CD4-positive, alpha-beta T cell treated with Interferon alpha-2 for 1 hour (primary cell): ENCODE results near the gene AIP.

ENCODE experiments used
- DNase-seq, 2 donors: peaks; one replicate each; pipeline ENCODE4 v3.0.0-alpha.2; 2020 to 2022

Gene AIP

GRCh38 chr11:67482827-67483798, at the start of gene AIP:
AIP (plus strand) TSS chr11:67483026; CDS start chr11:67483159, 133 bp downstream.
- DNase-seq = peak; percentile 97 to 98

DNA sequence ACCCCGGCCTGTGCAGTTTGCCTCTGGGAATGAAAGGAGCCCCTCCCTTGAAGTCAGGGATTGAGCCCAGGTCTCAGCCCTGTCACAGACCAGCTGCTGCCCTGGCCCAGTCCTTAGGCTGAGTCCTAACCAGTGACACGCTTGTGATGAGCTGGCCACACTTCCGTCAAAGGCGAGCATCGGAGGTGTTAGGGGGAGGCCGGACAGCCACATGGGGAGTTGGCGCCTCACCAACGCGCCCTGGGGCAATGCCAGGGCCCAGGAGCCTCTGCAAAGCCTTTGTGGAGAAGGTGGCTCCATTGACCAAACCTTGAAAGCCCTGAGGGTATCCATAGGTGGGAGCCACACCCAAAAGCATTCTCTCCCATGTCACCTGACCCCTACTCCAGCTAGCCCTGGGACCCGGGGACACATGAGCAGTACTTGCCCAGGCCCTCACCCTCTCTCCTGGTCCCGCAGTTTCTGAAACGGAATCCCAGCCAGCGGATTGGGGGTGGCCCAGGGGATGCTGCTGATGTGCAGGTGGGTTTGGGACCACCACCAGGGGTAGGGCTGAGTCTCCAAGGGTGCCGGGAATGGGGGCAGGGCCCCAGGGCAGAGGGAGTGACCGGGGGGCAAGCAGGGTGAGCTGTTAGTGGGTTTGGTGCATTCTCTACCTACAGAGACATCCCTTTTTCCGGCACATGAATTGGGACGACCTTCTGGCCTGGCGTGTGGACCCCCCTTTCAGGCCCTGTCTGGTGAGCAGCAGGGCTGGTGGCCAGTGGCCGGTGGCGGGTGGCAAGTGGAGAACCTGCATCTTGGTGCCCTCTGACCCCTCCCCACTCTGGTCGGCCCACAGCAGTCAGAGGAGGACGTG, 49.1 kb upstream of the AIP start:
- DNase-seq = peak in 1 of 2 donors; percentile 45

DNA sequence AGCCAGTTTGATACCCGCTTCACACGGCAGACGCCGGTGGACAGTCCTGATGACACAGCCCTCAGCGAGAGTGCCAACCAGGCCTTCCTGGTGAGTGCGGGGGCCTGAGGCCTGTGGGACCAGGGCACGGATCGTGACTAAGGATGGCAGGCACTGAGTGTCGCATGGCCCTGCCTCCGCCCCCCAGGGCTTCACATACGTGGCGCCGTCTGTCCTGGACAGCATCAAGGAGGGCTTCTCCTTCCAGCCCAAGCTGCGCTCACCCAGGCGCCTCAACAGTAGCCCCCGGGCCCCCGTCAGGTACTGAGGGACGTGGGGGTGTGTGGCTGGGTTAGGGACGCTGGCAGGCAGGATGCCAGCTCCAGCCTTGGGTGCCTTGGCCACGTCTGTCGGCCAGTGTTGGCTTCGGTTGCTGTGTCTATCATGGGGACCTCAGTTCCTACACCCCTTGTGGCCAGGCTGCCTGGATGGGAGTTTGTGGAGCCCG, 48.4 kb upstream of the AIP start:
- peak in 1 of 2 donors; percentile 25 for DNase-seq

- DNase-seq = peak in 1 of 2 donors; percentile 31
These were observed 47.6 kb upstream of the AIP start for GRCh38 chr11:67435031-67435726.

- DNase-seq = no peak
These were observed 46.9 kb upstream of the AIP start for GRCh38 chr11:67435727-67436458.

DNA sequence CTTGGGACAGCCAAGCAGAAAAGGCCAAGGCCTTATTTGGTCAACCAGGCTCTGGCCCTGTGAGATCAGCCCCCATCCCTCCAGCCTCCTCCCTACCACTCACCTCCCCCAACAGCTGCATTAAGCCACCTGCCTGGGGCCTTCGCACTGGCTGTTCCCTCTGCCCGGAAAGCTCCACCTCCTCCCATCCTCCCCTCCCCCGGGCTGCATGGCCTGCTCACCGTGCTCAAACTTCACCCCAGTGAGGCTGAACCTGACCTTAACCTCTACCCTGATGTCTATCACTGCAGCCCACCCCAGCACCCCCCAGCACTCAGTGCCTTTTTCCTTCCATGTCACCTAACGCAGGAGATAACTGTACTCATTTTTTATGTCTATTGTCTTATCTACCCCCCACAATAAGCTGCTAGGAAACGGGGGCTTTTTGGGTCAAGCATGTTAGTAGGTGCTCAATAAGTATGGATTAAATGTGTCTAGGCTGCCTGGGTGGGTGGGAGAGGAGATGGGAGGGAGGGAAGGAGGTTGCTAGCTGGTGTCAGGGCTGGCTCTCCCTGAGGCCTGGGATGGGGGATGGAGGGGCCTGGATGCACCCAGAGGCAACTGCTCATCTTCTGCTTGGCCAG, 46.3 kb upstream of the AIP start:
- DNase-seq = peak; percentile 64 to 75

GRCh38 chr11:67437082-67437808, 45.6 kb upstream of the AIP start, which contains the start of gene PTPRCAP:
PTPRCAP (minus strand) TSS chr11:67437682; CDS start chr11:67437619, 63 bp downstream.
- DNase-seq = peak; percentile 64 to 78

GRCh38 chr11:67437809-67438157, 45.0 kb upstream of the AIP start:
- no peak for DNase-seq

DNA sequence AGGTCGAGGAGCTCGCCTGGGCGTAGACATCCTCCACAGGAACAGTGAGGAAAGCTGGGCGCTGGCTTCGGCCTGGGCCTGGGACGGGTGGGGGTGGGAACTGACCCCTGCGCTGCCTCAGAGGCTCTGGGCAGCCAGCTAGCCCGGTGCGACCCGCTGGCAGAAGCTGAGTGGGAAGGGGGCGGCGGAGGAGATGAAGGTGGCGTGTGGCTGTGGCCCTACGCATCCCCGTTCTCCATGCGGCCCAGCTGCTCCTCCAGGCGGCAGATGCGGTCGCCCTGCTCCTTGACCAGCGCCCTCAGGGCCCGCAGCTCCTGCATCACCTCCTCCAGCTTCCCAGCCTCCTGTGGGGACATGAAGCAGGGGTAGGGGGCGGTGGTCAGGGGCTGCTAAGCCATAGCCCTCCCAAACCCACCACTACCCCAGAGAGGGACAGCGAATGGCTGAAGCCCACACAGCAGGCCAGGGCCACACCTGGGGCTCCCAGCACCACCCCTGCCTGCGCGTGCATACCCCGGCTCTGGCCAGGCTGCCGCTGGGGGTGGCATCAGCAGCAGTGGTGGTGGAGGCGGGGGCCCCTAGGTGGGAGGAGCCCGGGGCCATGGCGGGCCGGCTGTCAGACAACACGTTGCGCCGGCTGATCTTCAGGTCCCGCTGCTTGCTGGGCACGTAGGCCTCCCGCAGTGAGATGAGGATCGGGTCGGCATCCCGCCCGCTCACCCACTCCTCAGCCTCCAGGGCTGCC, 44.5 kb upstream of the AIP start:
- peak; percentile 56 to 78 for DNase-seq

- peak in 1 of 2 donors; percentile 37 for DNase-seq
These were observed 43.3 kb upstream of the AIP start for GRCh38 chr11:67439321-67440228.

DNA sequence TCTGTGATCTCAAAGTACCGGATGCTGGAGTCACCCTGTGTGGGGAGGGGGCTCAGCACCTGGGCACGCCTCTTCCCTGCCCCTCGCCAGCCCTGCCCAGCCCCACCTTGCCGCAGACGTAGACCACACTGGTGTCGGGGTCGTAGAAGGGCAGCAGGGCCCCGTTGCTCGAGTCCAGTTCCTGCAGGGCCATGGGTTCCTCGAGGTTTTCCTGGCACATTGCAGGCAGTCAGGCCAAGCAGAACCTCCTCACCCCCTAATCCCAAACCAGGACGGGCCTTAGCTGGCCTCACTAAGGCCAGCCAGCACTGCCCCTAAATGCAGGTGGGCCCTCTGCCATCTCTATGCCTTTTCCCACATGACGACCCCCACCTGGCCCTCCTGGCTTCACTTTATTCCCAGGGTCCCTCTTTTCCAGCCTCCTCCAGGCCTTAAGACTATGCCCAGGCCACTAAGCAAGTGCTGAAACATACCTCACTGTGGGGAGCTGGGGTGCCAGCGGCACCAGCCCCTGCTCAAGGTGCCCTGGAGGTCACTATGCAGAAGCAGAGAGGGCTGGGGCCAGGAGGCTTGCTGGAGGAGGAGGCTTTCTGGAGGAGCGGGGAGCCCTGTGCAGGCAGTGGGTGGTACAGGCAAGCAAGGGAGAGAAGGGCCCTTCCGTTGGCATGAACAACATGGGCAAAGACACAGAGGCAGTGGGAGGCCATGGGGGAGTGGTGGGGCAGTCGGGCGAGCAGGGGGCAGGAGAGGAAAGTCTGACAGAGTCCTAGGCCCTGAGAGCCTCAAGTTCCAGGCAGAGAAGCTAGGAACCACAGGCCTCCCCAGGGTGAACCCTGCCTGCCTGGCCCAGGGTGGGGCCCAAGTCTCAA, 42.4 kb upstream of the AIP start:
- DNase-seq = peak in 1 of 2 donors; percentile 46

DNA sequence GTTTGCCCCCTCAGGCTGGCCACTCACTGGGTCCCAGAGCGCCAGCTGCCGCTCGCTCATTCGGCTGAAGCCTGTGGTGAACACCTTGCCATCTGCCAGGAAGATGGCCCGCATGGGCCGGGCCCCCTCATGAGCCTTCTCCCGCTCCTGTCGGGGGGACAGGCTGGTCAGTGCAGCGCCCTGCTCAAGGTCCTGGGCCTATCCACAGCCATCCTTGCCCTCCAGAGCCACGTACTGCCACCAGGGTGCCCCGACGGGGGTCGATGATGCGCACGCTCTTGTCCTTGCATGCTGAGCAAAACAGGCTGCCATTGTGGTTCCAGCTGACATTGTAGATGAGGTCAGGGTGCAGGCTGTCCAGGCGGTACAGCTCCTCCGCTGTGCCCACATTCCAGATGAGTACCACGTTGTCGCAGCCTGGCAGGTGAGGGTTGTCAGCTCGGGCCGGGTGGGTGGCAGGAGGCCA, 41.7 kb upstream of the AIP start:
- DNase-seq = peak in 1 of 2 donors; percentile 27

DNA sequence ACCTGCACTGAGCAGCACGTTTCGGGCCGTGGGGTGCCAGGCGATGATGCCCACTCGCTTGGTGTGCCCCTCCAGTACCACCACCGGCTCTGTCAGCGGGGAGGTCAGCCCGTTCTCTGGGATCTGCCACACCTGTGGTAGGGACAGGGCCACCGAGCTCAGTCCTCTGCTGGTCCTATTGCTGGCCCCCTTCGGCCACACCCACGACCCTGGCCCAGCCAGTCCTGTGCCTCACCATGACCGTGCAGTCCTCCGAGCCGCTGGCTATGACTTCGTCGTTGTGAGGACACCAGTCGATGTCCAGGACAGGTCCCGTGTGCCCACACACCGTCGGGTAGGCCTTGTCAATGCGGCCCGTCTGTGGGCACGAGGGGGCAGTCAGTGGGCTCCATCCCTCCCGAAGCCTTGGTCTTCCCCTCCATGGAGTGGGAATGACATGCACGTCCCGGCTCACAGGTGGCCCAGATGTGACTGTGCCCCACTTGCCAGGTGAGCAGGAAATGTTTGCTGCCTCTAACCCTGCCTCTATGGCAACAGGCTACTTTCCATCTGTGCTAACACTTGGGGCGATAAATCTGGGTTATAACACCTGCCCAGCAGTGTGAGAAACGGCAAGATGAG, 41.0 kb upstream of the AIP start:
- peak in 1 of 2 donors; percentile 45 for DNase-seq

DNA sequence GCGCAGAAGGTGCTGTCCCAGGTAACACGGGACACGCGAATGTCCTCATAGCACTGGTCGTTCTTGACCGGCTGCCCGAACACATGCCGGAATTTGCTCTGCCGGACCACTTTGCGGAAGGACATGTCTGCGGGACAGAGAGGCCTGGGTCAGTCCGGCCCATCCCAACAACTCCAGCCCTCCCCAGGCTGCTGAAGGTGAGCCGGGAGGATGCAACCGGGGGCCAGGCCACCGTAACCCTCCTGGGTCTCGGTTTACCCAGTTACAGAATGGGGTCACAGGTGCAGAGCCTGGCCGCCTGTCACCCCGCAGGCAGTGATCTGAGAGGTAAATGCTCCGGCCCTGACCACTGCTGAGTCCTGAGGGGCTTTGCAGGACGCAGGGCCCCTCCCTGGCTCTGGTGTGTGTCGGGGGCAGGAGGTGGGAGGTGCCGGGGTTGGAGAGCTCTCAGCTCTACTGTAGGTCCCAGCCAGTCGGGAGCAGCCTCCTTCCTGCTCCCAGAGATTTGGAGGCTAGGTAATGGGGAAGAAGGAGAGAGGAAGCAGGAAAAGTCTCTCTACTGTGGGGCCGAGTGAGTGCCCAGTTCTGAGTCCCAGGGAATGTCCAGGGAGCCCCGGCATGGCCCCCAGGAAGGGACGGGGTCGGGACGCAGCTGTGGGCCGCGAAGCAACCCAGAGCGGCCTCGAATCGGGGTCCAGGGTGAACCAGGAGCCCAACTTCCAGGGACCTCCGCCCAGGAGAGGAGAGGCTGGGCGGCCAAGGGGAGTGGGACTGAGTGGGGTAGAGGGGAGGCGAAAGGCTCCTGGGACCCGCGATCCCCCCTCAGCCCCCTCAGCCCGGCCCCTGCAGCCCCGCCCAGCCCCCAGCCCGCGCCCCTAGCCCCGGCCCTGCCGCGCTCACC, 40.1 kb upstream of the AIP start:
- no peak for DNase-seq

DNA sequence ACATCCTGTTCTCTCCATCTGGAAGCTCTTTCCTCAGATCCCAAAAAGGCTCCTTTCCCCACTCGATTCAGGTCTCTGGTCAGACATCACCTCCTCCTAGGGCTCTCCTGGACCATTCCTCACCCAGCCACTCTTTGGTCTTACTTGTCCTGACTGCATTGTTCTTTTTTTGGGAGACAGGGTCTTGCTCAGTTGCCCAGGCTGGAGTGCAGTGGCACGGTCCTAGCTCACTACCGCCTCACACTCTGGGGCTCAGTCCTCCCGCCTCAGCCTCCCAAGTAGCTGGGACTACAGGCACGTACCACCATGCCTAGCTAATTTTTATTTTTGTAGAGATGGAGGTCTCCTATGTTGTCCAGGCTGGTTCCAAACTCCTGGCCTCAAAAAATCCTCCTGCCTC, 37.3 kb upstream of the AIP start:
- no peak for DNase-seq

- no peak for DNase-seq
These were observed 34.6 kb upstream of the AIP start for GRCh38 chr11:67448220-67448609.
